ENCODE data around the gene TCIRG1. TPM values are rescaled to one million over a fixed set of nuclear protein-coding genes. Genes with fewer than 3 reads are reported as not detected.

TCIRG1 gene
- total and polyA plus RNA-seq, 2 of the 13 experiments (the other 11 are each of a cell fraction or from before 2014, with no cell fraction given): 48.0 to 69.6 TPM

- TF ChIP-seq ZHX2 (IDR thresholded peaks at IDR 0.05; ENCODE audit: low read depth) (no peak), ZHX2 (CRISPR knock-in tag; IDR thresholded peaks at IDR 0.05; ENCODE audit: borderline replicate concordance) (no peak)
Measured at GRCh38 chr11:68010090-68011041, 28.5 kb upstream of the TCIRG1 start, which contains the start of gene ALDH3B1 (continued).

DNA sequence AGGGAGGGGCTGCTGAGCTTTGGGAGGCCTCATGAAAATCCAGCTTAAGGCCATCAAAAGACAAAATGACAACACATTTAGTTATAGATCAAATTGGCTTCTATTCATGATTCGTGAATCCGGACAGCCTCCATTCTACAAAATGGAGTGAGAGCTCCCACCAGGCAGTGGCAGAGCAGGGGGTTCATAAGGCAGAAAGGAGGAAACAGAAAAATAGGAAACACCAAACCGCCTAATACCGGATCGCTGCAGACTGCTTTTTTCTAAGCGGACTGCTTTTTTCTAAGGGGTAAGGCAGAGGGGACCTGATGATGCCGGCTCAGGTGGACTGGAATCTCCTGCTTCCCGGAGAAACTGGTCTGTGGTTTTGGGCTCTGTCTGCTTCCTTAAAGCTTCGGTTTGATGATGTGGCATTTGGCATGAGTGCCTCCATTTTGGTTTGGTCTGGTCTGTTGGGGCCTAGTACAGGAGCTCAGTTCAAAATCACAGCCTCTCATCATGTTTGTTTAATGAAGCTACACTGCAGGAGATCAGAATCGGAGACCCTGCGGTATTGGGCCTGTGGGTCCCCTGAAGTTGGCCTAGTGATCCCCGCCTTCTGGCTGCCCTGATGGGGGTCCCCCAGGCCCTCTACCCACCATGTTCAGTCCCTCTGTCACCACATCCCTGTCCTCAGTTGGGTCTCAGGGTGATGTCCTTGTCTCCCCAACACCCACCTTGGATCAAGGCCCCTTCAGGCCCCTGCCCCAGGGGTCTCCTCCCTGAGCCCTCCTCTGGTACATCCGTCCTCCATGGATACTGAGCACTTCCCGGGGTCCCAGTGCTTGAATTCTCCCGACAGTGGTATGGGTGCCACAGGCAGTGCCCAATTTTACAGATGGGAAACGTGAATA lies 27.5 kb upstream of the TCIRG1 start:
- no TSS peak for BruUV-seq (replicated peaks)
- Histone ChIP-seq H3K27me3 (ENCODE audit: control insufficient read depth in 1 of 2, insufficient read depth in 2 of 2, low read length in 2 of 2) (no peaks in the 10 kb centered on the region), H4K20me1 (ENCODE audit: insufficient read depth, low read length) (no peaks in the 10 kb centered on the region), H3K27ac (ENCODE audit: extremely low read length, insufficient read depth, low read length) (peak overlapping the region; percentile 78), H3K79me2 (ENCODE audit: insufficient read depth, low read length) (no peaks in the 10 kb centered on the region), H2AFZ (ENCODE audit: low read length) (no peak overlapping the region), H3K4me2 (ENCODE audit: low read depth, low read length) (peak overlapping the region; percentile 96), H3K9me3 (ENCODE audit: low read length) (no peaks in the 10 kb centered on the region), H3K4me1 (ENCODE audit: insufficient read depth, low read length) (peaks cover 91% of the 10 kb centered on the region), H3K4me3 (replicated peaks in 1 of 3; ENCODE audit: insufficient read depth in 1 of 3, low read depth in 2 of 3, low read length in 3 of 3) (peak overlapping the region in 2 of 3 experiments; percentile 53 to 77; a peak in 3 of 6 replicates), H3K36me3 (replicated peaks in 1 of 2; ENCODE audit: control insufficient read depth in 1 of 2, insufficient read depth in 2 of 2, low read length in 2 of 2) (no peaks in the 10 kb centered on the region), H3K9ac (ENCODE audit: insufficient read depth, low read depth, low read length) (peak overlapping the region; percentile 76; the same call in 1 of the 2 replicates)
- in situ Hi-C loops (cut with HindIII; ENCODE audit: extremely low pct_ligation_motif_present, low pct_unique_long_range_greater_than_20kb) (no loop called here), intact Hi-C loops (cut with micrococcal nuclease; ENCODE audit: unreplicated experiment) (no loop called here)
- FAIRE-seq (peak; percentile 15), ATAC-seq (no peak), DNase-seq (ENCODE audit: low spot score) (no peak)
- CTCF ChIA-PET (ENCODE audit: low intra/inter-chr PET ratio, low total read pairs): no interaction called here
- WGBS (ENCODE audit: low lambda C conversion rate): 86% methylated on average over 13 of the region's 16 CpGs
- POLR2A ChIA-PET: interaction anchor here (0.8 to 2.9 kb wide), 9 partner anchors 9 to 198 kb away, joined by 3 to 15 read pairs (median 5); no protein-coding TSS in a partner anchor
- no peak for TF ChIP-seq ZNF431 (CRISPR knock-in tag; IDR thresholded peaks at IDR 0.05; ENCODE audit: borderline replicate concordance, low read depth)
- no peak for TF ChIP-seq KLF12 (CRISPR knock-in tag; IDR thresholded peaks at IDR 0.05; ENCODE audit: borderline replicate concordance)
- 0 out of 2 replicates have a peak, but pooled peaks have one; percentile 1 for TF ChIP-seq RCOR2 (CRISPR knock-in tag; IDR thresholded peaks at IDR 0.05)
- TF ChIP-seq, protein P1, sequence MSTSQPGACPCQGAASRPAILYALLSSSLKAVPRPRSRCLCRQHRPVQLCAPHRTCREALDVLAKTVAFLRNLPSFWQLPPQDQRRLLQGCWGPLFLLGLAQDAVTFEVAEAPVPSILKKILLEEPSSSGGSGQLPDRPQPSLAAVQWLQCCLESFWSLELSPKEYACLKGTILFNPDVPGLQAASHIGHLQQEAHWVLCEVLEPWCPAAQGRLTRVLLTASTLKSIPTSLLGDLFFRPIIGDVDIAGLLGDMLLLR (CRISPR knock-in tag; IDR thresholded peaks at IDR 0.05): no peak
- no peak for TF ChIP-seq ELF1 (CRISPR knock-in tag; IDR thresholded peaks at IDR 0.05)
- no peak for TF ChIP-seq REST (IDR thresholded peaks at IDR 0.05; ENCODE audit: borderline replicate concordance in 1 of 2, low read depth in 1 of 2, low read length in 2 of 2)

Data from HepG2 (cell line).